Measurements from ENCODE around the gene UNC119. TPM values are rescaled to one million over a fixed set of nuclear protein-coding genes. Genes with fewer than 3 reads are reported as not detected.

Gene UNC119
- 34.1 to 93.3 TPM (median 60.0 TPM) in 3 replicates for polyA plus RNA-seq
- 6.9 TPM for polyA plus RNA-seq (2011; ENCODE audit: low read depth)
- 28.1 and 39.3 TPM in 2 replicates for polyA plus RNA-seq (2011; cell fraction: cytosol; rRNA removed)
- 52.9 and 56.6 TPM in 2 replicates for polyA plus RNA-seq (2011; cell fraction: nucleus; rRNA removed)
- polyA plus RNA-seq (2012; ENCODE audit: low replicate concordance) = 18.6 and 27.2 TPM in 2 replicates
- 22.1 to 44.2 TPM (median 33.4 TPM) in 3 replicates for polyA minus RNA-seq
- polyA minus RNA-seq (2011; cell fraction: cytosol; rRNA and poly(A)+ RNA removed) = 39.5 TPM
- 21.7 and 22.3 TPM in 2 replicates for polyA minus RNA-seq (2011; cell fraction: nucleus; rRNA and poly(A)+ RNA removed)

GRCh38 chr17:28552176-28552999 lies at the start of gene UNC119:
UNC119 (minus strand) TSS chr17:28552624; CDS start chr17:28552557, 67 bp downstream.
- H2AFZ ChIP-seq (ENCODE audit: control insufficient read depth, low read length) = peak within 1 kb of the TSS; percentile 62
- dilution Hi-C loops (cut with MboI; ENCODE audit: extremely low pct_ligation_motif_present, low sequenced_read_pairs) = no loop called here
- H3K36me3 ChIP-seq (ENCODE audit: control insufficient read depth in 2 of 2, extremely low read depth in 1 of 2, insufficient read depth in 2 of 2, low read length in 2 of 2) = peaks cover 16 to 31% of the 10 kb centered on the region in 2 experiments
- FAIRE-seq (no peak), DNase-seq (ENCODE audit: low read depth, low spot score) (no peak)
- no peaks in the 10 kb centered on the region for H4K20me1 ChIP-seq (ENCODE audit: control insufficient read depth, extremely low read depth, insufficient read depth, low read length)
- peak within 1 kb of the TSS; percentile 67 for H3K9ac ChIP-seq (ENCODE audit: control insufficient read depth, extremely low read depth, insufficient read depth, low read length)
- H3K9me3 ChIP-seq (ENCODE audit: control insufficient read depth, low read depth, low read length) = no peaks in the 10 kb centered on the region
- H3K27me3 ChIP-seq (ENCODE audit: control insufficient read depth, extremely low read depth, insufficient read depth, low read length) = no peaks in the 10 kb centered on the region
- TF ChIP-seq EZH2 (IDR thresholded peaks at IDR 0.05; ENCODE audit: low read length) (no peak), CTCF (optimal IDR thresholded peaks at IDR 0.05 in 1 of 3, IDR thresholded peaks at IDR 0.05 in 1 of 3, conservative IDR thresholded peaks at IDR 0.05 in 1 of 3; ENCODE audit: extremely low read depth in 1 of 3, insufficient read depth in 2 of 3, low read length in 3 of 3) (no peak)
- H3K4me1 ChIP-seq (ENCODE audit: control insufficient read depth, extremely low read depth, insufficient read depth, low read length) = peaks cover 6% of the 10 kb centered on the region
- H3K27ac ChIP-seq (ENCODE audit: control insufficient read depth, insufficient read depth, low read length) = no peak within 1 kb of the TSS
- peak within 1 kb of the TSS; percentile 75 to 82 (median 75) for H3K4me3 ChIP-seq (ENCODE audit: control insufficient read depth in 2 of 3, extremely low read depth in 1 of 3, insufficient read depth in 2 of 3, low read depth in 1 of 3, low read length in 3 of 3)
- peak within 1 kb of the TSS; percentile 85 for H3K4me2 ChIP-seq (ENCODE audit: control insufficient read depth, extremely low read depth, insufficient read depth, low read depth, low read length)
- peaks cover 3% of the 10 kb centered on the region for H3K9me1 ChIP-seq (ENCODE audit: control insufficient read depth, extremely low read depth, insufficient read depth, low read length)
- peaks cover 3% of the 10 kb centered on the region for H3K79me2 ChIP-seq (ENCODE audit: control insufficient read depth, insufficient read depth, low read length)

- H3K4me2 ChIP-seq (ENCODE audit: control insufficient read depth, extremely low read depth, insufficient read depth, low read depth, low read length) = peak overlapping the region; percentile 74
- no peaks in the 10 kb centered on the region for H3K9me1 ChIP-seq (ENCODE audit: control insufficient read depth, extremely low read depth, insufficient read depth, low read length)
- peak overlapping the region; percentile 93 for H3K9ac ChIP-seq (ENCODE audit: control insufficient read depth, extremely low read depth, insufficient read depth, low read length)
- DNase-seq (ENCODE audit: low read depth, low spot score) (peak; percentile 46), FAIRE-seq (no peak)
- dilution Hi-C loops (cut with MboI; ENCODE audit: extremely low pct_ligation_motif_present, low sequenced_read_pairs) = no loop called here
- H3K4me3 ChIP-seq (ENCODE audit: control insufficient read depth in 2 of 3, extremely low read depth in 1 of 3, insufficient read depth in 2 of 3, low read depth in 1 of 3, low read length in 3 of 3) = peak overlapping the region; percentile 64 to 89 (median 89)
- peaks cover 18% of the 10 kb centered on the region for H3K4me1 ChIP-seq (ENCODE audit: control insufficient read depth, extremely low read depth, insufficient read depth, low read length)
- no peaks in the 10 kb centered on the region for H4K20me1 ChIP-seq (ENCODE audit: control insufficient read depth, extremely low read depth, insufficient read depth, low read length)
- no peaks in the 10 kb centered on the region for H3K27me3 ChIP-seq (ENCODE audit: control insufficient read depth, extremely low read depth, insufficient read depth, low read length)
- H3K9me3 ChIP-seq (ENCODE audit: control insufficient read depth, low read depth, low read length) = no peaks in the 10 kb centered on the region
- H2AFZ ChIP-seq (ENCODE audit: control insufficient read depth, low read length) = peak overlapping the region; percentile 79
- H3K27ac ChIP-seq (ENCODE audit: control insufficient read depth, insufficient read depth, low read length) = peak overlapping the region; percentile 95
- TF ChIP-seq EZH2 (IDR thresholded peaks at IDR 0.05; ENCODE audit: low read length) (no peak), CTCF (optimal IDR thresholded peaks at IDR 0.05 in 1 of 3, IDR thresholded peaks at IDR 0.05 in 1 of 3, conservative IDR thresholded peaks at IDR 0.05 in 1 of 3; ENCODE audit: extremely low read depth in 1 of 3, insufficient read depth in 2 of 3, low read length in 3 of 3) (no peak)
- H3K79me2 ChIP-seq (ENCODE audit: control insufficient read depth, insufficient read depth, low read length) = peaks cover 6% of the 10 kb centered on the region
- H3K36me3 ChIP-seq (ENCODE audit: control insufficient read depth in 2 of 2, extremely low read depth in 1 of 2, insufficient read depth in 2 of 2, low read length in 2 of 2) = no peaks in the 10 kb centered on the region
Observed at GRCh38 chr17:28599311-28600184, 47.1 kb upstream of the UNC119 start.
